ENCODE measurements around the gene DAAM1.

DNA sequence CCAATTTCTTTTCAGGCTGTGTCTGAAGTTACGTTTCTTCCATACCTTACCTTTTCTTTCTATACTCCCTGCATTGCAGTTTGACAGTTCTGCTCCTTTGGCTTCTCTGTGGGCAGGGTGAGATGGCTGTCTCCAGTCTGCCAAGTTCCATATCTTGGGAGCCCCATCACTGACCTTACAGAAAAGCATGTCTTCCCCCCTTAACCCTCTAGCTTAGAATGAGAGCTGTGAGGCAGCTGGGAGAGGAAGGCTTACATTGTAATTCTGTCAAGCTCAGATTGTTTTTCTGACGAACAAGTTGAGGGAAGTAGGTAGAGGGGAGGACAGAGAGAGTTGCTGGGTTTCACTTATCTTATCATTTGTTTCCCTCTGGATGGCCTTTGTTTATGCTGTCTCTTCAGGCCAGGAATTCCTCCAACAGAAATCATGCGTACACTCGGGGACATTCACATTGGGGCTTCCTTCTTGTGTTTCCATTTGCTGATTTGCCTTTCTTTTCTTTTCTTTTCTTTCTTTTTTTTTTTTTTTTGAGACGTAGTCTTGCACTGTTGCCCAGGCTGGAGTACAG lies 9.3 kb downstream of the DAAM1 start:
- no peak for TF ChIP-seq ARNTL (CRISPR knock-in tag; IDR thresholded peaks at IDR 0.05; ENCODE audit: borderline replicate concordance, low read depth)
- no peak for TF ChIP-seq TOX (CRISPR knock-in tag; IDR thresholded peaks at IDR 0.05; ENCODE audit: borderline replicate concordance)
- no peak for TF ChIP-seq ZFP30 (CRISPR knock-in tag; IDR thresholded peaks at IDR 0.05)

All from SK-N-SH treated with all-trans-retinoic acid at 6 μM for 48 hours (cell line).